HG02938 (cell line): ENCODE results near the gene PRPF4.
A peak's percentile ranks its signal among the peaks of the same experiment; 100 is the strongest.
"Not testable (repeated sequence)": the region's sequence is repeated elsewhere in the genome, so short reads cannot be mapped to it uniquely, and the experiment has no call there.

Experiments
- ATAC-seq: cut with Tn5 transposase; IDR thresholded peaks from one replicate; pipeline ENCODE4 v1.9.1; 2021; ENCODE audit warnings: mild to moderate bottlenecking, moderate library complexity; ENCODE audit not compliant: unreplicated experiment

Gene PRPF4

DNA sequence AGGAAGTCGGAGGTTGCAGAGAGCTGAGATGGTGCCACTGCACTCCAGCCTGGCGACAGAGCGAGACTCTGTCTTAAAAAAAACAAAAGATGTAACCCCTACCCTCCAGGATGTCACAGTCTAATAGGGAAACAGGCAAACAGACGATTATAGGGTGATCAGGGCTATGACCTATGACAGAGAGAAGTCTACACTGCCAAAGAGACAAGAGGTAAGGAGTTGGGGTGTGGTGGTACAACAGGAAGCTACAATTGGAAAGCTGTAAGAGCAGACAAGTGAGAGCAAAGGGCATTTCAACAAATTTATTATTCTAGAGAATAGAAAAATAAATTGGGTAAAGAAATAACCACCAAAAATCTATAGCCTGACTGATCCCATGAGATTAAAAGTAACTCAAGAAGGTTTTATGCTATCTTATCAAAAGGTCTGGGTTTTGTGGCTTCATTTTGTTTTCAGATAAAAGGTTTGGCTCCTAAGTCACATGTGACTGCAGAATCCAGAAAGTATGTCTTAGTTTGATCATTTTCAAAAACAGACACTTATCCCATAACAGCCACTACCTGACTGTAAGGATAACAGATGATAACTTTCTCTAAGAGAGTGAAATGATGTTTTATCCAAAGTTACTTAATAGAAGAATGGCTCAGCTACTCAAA lies 7.4 kb upstream of the PRPF4 start:
- no peak for ATAC-seq

GRCh38 chr9:113269355-113269754 lies 6.1 kb upstream of the PRPF4 start:
- no peak for ATAC-seq

GRCh38 chr9:113269871-113270270 lies 5.6 kb upstream of the PRPF4 start:
- ATAC-seq: no peak

GRCh38 chr9:113274474-113275156 lies 843 bp upstream of the PRPF4 start:
- peak; percentile 5 for ATAC-seq

DNA sequence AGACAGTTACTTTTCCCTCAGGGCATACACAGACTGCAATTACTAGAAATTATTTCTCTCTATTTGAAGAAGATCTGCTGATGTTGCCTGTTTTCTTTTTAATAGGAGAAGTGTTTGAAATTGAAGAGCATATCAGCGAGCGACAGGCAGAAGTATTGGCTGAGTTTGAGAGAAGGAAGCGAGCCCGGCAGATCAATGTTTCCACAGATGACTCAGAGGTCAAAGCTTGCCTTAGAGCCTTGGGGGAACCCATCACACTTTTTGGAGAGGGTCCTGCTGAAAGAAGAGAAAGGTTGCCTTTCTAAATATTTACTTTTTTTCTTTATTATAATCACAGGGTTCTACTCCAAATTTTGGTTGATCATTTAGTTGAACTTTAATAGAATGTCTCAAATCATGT lies 3.4 kb downstream of the PRPF4 start:
- no peak for ATAC-seq

DNA sequence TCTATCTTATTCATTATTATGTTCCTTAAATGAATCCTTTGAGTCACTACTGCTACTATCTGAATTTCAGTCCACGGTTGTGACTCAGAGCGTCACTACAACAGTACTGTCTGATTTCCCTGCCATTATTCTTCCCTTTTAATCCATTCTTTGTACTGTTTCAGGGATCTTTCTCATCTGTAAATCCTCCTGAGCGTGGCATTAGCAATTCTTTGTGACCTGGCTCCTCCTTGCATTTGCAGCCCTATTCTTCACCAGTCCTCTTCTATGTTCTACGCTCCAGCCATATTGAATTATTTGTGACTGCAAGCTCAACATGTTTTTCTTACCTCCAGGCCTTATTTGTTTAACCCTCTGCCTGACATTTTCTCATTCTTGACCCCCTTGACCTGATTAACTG lies 5.9 kb downstream of the PRPF4 start:
- no peak for ATAC-seq

- no peak for ATAC-seq
These were observed 13.6 kb downstream of the PRPF4 start for GRCh38 chr9:113289091-113289490.

DNA sequence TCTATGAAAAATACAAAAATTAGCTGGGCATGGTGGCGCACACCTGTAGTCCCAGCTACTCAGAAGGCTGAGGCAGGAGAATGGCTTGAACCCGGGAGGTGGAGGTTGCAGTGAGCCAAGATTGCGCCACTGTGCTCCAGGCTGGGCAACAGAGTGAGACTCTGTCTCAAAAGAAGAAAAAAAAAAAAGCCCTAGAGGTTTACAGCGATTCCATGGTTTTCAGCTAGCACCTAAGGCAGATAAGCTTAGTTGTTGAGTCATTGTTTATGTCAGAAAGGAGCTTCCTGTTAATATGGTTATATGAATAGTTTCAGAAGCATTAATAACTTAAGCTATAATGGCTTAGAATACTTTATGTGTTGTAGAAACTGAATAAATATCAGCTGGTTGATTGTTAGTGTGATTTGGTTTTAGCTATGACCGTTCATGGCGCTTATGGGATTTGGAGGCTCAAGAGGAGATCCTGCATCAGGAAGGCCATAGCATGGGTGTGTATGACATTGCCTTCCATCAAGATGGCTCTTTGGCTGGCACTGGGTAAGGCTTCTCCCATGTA lies 14.7 kb downstream of the PRPF4 start:
- ATAC-seq: no peak

- no peak for ATAC-seq
These were observed 17.9 kb downstream of the PRPF4 start for GRCh38 chr9:113293285-113293878.

- not testable (repeated sequence) for ATAC-seq
These were observed 20.8 kb downstream of the PRPF4 start for GRCh38 chr9:113296247-113296646.

DNA sequence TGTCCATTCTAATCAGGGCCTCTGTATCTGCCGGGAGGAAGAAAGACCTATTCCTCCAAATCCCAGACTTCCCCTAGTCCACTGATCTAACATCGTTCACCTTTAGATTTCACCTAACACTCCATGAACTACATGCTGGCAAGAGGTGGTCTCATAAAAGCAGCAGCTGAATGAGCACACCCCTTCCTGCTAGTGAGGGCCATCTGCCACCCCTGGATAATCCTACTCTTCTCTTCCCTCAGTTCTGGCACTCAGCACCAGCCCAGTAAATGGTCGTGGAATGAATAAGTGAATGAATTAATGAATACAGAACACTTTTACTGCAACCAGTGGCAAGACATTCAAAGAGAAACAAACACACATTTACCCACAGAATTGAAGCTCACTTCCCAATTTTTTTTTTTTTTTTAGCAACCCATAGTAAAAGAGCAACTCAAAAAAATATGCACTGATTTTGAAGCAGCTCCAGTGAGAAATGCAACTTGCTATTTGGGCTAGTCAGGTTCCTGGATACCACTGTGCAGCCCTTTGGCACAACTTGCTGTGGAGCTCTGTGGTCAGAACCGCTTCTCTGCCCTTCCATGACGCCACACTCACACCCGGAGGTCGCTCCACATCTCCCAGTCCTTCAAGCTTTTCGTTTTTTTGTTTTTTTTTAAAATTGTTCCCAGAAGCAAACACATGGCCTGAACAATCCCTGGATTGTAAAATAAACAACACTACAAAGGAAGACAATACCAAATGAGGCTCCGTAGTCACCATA lies 21.5 kb downstream of the PRPF4 start:
- ATAC-seq: no peak

- no peak for ATAC-seq
These were observed 22.9 kb downstream of the PRPF4 start for GRCh38 chr9:113298311-113298710.

DNA sequence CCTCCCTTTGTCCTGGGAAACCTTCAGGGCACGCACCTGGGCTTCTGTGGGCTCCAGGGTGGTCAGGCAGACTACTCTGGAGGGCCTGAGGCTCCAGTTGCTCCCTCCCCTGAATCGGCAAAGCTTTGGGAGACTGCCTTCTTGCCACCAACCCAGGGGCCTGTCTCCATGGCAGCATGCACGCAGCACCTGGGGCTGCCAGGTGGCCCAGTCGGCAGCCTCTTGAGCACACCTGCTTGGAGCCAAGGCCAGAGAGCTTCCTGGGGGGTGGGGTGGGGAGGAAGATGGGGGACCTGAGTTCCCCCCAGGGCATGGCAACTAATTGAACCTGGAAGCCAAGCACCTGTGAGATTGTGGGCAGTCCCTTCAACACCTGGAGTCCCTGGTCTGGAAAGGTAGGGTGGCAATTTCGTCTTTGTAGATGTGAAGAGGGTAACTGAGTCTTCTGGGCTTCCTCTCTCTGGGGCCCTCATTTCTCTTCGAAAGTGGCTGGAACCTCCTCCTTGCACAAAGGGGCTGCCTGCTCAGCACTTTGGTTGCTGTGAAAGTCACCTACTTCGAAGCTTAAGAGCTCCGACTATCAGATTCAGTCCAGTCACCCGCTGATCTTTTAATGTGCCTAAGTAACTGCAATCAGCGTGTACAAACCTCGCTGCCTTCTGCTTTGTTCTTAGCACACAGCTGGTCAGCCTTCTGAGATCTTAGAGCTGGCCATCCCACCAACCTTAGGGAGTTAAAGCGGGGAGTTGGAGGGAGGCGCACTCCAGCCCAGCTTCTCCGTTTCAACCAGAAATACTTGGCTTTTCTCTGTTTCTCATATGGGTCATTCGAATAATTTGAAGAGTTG lies 23.7 kb downstream of the PRPF4 start:
- ATAC-seq: no peak

DNA sequence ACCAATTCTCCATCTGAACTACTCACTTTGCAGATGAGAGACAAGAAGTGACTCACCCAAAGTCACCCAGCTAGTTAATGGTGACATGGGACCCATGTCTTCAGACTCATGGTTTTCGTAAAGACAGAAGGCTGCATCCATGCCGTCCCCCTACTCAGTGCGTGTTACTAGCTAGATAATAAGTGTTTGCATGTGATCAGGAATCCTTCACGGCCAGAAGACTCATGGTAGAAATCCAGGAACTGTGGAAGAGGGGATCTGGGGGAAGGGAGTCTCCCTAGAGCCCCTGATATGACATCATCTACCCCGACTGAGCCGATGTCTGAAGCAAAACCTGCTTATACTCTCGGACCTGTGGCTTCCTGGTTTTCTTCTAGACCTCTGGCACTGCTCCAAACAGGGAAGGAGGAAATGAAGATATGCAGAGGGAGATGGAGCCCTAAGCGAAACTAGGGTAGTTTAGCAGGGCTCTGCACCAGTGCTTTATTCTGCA lies 24.4 kb downstream of the PRPF4 start:
- ATAC-seq: no peak

DNA sequence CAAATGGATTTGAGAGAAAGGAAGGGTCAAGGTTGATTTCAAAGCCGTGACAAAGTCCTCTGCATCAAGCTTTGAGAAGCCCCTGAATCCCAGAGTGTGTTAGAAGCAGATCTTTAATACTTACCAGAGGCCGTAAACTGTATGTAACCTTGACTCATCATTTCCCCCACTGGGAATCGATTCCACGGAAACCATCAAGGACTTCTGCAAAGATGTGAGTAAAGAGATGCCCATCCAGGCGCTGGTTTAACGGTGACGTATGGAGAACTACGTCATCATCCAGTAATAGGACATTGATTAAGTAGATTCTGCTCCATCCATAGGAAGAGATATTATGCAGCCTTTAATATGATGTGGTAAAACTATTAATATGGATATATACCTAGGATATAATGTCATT lies 26.1 kb downstream of the PRPF4 start:
- no peak for ATAC-seq

GRCh38 chr9:113302792-113303418 lies 27.4 kb downstream of the PRPF4 start, which contains the start of gene RNF183:
Gene RNF183 (minus strand): TSS chr9:113303376. CDS start chr9:113298184, 5,192 bp downstream.
- ATAC-seq: no peak

DNA sequence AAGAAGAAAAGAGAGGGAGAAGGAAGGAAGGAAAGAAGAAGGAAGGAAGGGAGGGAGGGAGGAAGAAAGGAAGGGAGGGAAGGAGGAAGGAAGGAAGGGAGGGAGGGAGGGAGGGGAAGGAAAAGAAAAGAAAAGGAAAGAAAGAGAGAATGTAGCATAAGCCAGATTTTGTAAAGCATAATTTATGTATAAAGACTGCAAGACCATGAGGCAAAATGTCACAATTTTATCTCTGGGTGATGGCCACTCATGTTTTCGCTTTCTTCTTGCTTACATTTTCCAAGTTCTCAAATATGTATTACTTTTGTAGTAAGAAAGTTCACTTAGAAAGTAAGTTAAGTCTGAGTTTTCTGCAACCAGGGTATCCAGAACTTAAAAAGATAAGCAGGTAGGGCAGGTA lies 31.1 kb downstream of the PRPF4 start:
- ATAC-seq: no peak

DNA sequence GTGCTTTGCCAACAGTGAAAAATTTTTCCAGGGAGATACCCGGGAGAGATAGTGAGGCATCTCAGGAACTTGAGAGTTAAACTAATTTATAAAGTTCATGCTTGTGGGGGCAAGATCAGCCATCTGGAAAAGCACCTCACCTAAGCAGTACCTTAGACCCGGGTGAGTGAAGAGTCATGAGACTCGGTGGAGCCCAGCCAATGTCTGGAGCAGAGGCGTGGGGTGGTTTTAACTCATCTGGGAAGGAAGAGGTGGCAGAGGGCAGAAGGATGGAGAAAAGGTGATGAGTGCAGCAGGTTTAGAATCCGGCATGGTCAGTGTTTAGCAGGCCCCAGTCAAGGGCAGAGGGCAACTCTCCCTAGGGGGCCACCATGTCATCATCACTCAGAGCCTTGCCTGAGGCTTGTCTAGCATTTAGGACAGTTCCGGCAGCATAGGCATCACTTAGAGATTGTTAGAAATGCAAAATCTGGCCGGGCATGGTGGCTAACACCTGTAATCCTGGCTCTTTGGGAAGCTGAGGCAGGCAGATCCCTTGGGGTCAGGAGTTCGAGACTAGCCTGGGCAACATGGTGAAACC lies 32.0 kb downstream of the PRPF4 start:
- ATAC-seq: no peak

- no peak for ATAC-seq
These were observed 33.9 kb downstream of the PRPF4 start for GRCh38 chr9:113309204-113309813.
